Suppressor macrophage (primary cell): Measurements from ENCODE around the gene CBX2.

Experiments
- DNase-seq, 4 experiments: peaks; one replicate each; pipeline ENCODE4 v3.0.0-alpha.2; 2020 to 2022

CBX2 gene

DNA sequence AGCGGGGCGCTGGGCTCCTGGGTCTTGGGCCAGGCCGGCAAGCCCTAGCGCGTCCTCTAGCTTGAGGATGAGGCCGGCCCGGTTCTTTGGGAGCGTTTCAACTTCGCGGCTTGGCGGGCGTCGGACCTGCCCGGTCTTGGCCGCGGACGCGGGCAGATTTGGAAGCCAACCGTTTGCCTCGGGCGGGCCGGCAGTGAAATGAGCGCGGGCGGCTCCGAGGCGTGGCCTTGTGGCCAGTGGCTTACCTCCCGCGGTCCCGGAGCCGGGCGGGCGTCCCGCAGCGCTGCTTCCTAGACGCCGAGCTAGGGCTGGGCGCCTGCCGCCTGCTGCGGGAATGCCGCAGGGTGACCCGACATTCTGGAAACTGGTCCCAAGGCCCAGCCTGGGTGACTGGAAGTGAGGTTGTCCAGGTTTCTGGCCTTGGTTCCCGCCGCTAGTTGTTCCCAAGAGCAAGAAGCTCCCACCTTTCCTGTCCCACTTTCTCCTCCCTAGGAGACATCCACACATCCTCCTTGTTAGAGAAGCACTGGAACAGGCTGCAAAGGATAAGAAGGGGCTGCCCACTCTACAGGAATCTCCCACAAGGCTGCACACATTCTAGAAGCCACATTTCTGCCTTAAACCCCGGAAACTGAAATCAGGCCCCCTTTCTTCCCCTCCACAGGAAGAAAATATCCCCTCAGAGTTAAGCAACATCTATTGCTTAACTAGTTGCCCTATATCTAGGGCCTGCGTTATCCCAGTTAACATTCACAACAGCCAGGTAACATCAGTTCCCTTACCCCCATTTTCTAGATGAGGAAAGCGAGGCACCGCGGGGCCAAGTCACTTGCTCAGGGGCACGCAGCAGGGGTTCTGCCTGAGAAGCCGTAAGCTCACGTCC lies 23.4 kb downstream of the CBX2 start:
- DNase-seq: peak in 1 of 4 experiments; percentile 50

DNA sequence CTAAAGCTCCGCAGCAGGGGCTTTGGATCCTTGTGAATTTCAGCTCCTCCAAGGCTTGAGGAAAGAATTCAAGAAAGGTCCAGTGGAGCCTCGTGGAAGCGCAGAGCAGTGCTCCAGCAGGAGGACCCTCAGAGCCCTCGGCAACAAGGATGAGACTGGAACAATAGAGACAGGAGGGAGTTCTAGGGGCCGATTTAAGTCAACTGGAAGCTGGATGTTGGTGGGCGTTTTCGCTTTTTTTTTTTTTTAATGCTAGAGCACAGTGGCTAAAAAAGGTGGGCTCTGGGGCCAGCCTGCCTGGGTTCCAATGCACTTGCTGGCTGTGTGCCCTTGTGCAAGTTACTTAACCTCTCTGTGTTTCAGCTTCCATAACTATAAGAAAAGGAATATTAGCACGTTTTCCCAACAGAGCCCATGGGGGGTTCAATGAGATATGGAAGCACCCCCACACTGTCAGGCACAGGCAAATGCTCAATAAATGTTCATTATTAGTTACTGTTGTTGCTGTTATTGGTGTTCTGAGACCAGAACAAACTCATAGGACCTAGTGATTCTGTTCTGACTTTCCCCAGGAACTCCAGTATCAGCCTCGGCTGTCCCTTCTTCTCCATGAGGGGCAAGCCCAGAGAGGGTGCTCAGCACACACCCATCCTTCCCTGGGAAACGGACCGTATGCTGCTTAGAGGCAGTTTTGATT lies 24.2 kb downstream of the CBX2 start:
- DNase-seq: no peak

DNA sequence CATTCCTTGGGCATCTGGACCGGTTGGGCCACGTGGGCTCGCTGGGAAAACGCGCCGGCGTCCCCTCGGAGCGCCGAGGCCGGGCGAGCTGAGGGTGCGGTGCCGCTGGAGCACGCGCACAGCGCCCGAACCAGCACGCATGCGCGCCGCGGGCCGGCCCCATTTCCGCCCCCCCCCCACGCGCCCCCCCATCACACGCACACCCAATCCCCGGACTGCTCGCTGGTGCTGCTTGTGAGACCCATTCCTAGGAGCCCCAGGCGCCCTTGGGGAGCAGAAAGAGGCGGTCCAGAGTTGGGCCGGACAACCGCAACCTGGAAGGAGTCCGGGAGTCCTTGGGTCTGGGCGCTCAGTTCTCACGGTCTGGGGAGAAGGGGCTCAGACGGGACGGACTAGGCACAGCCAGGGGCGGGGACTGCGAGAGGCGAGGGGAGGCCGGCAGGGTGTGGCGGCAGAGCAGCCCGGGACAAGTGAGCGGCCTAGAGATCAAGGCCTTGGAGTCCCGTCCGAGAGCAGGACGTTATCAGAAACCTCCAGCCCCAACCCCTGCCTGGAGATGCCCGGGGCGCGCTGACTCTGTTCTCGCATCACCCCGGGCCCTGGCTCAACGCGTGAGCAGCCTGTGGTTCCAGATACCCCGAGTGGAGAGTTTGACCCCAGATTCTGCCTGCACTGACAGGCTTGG lies 24.9 kb downstream of the CBX2 start:
- DNase-seq: no peak

DNA sequence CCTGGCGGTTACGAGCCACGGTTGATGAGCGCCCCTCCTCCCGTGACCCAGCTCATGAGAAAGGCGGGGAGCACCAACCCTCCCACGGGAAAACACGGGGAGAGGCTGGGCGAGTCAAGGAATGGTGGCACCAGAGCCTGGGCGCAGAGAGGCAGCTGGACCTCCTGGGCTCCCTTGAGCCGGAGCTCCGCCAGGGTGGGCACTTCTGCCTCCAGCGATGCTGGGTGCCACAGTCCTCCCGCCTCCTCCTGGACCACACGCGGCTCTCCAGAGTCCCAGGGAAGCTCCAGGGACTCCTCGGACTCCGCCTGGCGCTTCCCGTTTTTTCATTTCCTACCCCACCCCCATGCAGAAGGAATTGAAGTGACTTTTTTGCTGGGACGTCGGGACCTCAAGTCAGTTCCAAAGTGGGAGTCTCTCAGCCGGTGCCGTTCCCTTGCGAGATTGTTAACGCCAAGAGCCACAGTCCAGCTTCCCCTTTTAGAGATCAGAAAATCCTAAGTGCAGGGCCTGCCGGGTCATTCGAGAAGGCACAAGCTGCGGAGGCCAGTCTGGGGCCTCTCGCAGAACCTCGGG lies 25.6 kb downstream of the CBX2 start:
- peak; percentile 38 to 69 (median 64) for DNase-seq

DNA sequence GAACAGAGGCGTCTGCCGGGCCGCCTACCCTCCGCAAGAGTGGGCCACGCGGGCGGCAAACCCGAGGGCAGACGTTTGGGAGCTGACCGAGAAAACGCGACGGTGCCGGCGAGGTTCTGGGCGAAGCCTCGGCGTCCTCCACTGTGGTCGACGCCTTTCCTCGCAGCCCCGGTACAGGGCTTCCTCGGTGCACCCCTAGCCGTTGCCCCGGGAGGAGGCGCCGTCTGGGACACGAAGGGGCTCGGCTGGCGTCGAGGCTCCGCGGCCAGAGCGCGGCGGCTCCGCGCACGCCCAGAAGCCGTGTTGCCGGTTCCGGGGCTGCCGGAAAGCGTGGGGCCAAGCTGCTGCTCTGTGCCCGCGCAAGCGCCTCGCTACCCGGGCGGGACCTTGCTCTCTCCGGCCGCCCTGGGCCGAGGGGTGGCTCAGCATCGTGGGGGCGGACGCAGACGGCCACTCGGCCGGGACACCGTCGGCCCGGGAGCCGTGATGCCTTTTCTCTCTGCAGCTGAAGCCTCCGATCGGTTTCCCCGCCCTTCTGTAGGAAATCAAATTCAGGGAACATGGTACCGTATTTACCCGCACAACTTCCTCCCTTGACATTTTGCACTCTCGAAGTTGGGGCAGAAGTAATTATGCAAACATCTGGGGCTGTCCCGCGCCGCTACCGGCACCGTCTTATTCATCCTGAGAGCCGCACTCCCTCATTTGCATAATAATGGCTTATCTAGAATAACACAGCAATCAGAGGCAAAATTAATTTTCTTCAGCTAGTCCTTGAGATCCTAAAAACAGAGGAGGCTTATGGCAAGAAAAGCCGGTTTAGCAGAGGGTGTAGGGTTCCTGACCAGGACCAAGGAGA lies 26.3 kb downstream of the CBX2 start:
- peak; percentile 65 to 80 (median 76) for DNase-seq

DNA sequence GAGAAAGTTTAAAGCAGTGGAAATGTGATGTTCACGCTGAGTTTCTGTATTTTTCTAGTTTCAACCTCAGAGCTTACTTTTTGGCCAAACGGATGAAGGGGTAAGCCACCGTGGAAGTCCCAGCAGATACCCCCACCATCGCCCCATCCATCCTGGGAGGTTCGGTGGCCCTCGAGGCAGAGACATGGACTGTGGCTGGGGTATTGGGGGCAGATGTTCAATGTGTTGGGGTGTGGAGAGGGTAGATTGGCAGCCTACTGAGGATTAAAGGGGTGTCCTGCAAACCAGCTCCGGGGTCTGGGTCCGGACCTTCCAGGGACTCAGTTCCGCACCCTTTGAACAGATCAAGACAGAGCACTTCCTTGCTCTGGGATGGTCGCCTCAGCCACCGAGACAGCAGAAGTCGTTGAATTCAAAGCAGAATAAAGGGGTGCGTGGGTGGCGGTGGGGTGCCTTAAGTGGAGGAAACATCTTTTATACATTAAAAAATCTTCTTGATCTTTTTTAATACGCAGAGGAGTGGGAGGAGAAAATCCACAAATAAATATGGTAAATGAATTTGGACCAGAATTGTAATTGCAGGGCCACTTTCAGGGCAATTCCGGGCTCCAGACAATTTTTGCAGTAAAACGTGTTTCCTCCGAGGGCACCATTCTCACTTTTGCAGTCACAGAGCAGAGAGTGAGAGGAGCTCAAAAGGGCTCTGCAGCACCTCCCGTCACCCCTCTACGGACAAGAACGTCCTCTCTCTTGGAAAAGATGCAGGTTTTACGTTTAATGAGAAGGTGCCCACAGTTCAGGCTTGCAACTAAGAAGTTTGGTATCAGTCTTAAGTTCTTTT lies 27.1 kb downstream of the CBX2 start:
- peak in 1 of 4 experiments; percentile 42 for DNase-seq

DNA sequence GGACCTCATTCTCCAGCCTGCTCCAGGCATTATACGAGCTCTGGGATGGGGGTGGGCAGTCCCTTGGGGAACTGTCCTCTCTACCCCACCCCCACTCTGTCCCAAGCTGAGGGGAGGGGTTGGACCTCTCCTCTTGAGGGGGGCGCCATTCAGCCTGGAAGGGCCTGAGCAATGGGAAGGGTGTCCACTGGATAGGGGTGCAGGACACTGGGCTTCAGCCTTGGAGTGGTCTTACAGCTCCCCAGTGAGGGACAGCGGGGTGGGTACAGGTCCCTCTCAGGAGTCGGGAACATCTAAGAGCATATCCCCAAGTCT lies 28.5 kb downstream of the CBX2 start:
- DNase-seq: no peak

DNA sequence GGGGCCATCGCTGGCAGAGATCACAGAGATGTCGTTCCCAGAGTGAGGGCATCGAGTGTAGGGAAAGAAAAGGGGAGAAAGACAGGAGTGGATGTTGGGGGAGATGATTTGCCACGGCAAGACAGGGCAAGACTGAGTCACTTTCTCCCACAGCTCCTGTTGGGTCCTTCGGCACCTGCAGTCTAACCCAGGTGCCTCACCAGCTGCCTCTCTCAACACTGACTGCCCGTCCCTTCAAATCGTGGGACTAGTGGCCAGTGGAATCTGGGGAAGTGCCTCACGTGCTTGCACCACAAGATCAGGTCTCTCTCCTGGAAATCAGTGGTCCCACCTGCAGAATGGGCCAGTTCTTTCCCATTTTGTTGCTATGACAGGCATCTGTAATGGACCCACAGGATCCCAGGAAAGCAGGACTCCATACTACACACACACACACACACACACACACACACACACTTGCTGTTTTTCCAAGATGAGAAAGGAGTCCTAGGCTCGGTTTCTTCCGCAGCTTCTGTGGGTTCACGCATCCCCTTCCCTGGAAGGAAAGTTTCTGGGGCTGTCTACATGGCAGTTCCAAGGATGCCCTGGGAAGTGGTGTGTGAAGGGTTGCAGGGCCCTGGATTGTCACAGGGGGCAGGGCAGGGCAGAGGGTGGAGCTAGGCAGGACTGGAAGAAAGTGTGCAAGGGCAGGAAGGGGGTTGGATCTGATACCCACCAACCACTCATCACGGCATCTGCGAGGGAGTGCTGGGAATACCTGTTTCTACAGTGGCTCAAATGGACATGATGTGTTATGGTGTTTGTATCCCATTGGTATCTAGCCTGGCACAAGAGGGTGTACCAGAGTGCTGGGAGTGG lies 29.1 kb downstream of the CBX2 start:
- DNase-seq: no peak

DNA sequence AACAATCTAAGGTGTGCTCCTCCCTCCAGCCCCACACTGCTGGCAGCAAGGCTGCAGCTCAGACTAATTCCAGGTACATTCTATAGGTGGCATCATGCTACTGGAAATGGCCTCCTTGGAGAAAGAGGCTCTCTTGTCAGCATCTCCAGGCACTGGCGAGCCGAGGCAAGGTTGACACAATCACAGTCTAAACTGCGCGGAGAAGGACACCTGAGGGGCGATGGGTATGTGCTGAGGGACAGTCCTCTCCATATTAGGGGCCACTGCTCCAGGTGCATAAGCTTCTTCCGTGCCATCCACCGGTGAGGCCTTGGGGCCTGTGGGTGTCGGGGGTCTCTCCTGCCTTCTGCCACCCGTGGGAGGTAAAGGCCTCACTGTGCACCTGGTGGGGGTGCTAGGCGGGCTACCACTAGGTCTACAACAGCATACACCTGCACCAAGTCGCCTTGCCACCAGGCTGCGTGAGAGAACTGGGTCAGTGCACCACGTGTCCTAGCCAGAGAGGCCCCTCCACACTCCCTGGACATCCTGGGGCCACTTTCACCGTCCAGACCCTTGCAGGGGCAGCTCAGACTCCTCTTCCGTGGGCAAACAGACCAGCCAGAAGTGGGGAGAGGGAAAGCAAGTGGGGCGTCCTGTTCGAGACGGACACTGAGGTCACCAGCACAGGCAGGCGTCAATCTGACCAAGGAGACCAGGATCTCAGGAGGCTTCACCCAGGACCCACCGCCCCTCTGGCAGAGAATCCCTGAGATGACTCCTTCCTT lies 31.0 kb downstream of the CBX2 start:
- no peak for DNase-seq

DNA sequence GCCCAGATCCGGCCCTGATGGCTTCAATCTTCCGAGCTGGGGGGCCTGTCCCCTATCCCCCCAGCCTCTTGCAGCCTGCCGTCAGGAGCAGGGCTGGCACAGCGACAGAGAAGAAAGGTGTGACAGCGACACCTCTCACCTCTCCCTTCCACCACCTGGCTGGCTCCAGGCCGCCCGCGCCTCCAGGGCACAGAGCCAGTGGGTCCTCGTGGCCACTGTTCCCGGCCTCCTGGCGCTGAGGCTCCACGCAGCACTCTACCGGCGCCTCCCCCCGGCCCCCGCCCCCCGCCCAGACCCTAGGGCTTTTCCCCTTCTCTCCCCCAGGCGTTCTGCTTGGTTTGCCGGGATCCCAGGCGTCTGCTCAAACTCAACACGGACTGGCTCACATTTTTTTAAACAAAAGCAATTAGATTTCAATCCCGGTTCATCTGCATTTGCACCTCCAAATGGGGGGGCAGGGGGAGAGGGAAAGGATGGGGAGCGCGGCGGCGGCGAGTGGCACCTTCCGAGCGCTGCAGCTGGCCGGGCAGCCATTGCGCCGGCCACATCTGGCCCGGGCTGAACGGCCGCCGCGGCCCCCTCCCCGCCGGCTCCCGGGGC lies 31.7 kb downstream of the CBX2 start:
- DNase-seq: no peak

DNA sequence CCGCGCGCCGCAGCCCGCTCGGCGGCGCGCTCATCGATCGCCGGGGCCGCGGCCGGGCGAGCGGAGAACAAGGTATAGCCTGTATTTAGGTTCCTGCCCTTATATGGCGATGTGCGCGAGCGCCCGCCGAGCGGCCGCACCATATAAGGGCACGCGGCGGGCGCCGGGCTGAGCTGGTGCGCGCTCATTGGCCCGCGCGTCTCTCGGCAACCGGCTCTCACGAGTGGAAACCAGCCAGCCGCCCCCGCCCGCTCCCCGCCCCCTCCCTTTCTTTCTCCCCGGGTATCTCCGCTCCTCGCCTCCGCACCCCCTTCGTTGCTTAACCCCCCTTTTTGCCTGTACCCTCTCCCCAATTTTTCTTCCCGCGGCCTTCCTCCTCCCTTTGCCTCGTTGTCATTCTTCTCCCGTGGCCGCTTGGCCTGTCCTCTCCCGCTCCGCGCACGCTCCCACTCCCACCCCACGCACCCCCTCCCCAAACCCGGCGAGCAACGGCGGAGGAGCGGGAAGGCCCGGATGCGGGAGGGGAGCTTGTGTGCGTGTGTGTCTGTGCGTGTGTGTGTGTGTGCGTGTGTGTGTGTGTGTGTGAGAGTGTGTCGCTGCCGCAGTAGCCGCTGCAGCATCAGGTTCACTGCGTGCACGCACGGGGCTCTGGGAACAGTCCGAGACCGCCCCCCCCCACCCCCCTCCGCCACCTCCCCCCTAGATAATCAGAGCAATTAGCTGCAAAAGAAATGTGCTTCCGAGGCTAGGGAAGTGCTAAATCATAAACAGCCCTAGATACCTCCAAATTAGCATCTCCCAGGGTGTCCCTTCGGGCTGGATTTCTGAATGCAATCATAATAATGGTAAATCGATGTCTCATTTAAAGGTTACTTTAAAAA lies 32.4 kb downstream of the CBX2 start:
- DNase-seq: peak; percentile 71 to 92 (median 80)

DNA sequence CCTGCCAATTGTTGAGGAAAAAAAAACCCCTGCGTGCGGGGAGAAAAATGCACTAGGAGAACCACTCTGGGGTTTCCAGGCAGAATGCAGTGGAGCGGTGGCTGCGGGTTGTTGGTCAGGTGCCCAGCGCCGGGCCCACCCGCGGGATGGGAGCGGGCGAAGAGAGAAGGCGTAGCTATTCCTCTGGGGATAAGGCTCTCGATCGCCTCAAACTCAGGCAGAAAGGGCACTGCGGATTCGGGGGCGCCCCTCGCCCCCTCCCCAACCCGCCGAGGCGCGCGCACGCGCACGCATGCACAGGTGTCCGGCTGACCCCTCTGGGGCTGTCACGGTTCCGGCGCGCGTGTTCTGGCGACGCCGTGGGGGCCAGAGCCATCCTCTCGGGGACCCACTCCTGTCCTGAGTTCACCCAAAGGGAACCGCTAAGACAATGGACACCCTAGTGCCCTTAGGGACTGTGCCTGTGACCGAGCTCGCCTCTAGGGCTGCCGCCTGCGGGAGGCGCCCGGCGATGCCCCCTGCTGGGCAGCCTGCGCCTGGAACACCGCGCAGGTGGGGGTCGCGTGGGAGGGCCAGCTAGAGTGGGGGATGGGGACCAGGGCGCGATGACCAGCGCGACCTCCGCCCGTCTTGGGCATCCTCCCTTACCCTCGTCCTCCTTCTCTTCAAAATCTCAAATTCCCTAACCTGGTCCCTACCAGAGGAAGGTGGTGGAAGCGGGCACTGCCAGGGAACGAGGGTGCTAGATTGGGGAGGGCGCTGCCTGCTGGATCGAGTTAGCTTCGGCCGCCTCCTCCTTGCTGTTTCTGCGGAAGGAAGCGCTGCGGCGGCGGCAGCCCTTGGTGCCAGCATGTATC lies 33.3 kb downstream of the CBX2 start:
- DNase-seq: peak; percentile 46 to 79 (median 70)

DNA sequence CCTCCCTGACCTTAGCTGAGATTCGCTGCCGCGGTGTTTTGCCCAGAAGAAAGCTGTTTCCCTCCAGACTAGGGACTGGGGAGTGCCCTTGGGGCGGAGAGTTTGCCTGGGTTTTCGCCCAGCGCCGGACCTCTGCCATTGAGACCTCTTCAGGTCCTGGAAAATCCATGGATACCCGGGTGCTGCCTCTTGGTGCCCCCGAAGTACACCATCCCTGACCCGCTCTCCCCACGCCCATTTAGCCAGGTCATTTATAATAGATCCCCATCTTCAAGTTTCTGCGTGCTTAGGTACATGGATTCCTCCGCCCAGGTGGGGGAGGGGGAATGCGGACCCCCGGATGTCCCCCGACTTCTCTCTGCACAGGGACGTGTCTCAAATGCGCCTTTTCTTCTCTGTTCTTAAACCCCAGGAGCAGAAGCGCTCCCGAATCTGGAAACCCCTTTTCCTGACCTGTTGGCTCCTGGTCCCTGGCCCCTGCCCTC lies 34.0 kb downstream of the CBX2 start:
- no peak for DNase-seq

DNA sequence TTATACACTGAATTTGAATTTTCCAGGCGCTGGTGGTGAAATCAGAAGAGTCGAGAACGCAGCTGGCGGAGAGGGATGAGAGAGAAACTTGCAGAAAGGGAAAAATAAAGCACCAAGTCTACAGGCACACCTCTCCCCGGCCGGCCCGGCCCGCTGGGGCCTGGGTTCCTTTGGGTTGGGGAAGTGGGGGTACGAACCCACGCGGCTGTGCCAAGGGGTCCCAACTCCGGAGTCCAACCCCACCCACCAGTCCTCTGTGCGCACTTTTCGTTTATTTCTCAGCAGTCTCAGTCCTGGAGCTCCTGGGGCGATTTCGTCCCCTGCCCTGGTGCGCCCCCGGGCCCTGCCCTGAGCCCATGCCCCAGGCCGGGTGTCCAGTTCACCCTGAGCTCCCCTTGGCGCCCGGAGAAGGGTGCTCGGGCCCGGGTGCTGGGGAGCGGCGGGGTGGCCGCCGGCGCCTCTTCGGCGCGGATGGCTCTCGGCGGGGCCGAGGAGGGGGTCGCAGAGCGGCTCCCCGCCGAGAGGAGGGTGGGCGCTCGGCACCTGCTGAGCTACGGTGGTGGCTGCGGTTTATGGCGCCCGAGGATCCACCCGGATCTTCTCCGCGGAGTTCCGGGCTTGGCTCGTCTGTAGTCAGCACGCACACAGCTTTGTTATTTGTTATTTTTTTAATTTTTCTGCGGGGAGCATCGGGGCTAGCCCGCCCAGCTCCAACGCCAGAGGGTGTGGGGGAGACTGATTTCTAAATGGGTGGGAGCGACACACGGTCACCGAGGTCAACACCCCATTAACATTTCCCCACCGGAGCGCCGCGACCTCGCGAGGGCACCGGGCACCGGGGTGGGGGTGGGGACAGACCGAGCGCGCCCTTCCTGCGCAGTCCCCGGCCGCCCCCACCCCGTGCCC lies 34.7 kb downstream of the CBX2 start:
- no peak for DNase-seq

DNA sequence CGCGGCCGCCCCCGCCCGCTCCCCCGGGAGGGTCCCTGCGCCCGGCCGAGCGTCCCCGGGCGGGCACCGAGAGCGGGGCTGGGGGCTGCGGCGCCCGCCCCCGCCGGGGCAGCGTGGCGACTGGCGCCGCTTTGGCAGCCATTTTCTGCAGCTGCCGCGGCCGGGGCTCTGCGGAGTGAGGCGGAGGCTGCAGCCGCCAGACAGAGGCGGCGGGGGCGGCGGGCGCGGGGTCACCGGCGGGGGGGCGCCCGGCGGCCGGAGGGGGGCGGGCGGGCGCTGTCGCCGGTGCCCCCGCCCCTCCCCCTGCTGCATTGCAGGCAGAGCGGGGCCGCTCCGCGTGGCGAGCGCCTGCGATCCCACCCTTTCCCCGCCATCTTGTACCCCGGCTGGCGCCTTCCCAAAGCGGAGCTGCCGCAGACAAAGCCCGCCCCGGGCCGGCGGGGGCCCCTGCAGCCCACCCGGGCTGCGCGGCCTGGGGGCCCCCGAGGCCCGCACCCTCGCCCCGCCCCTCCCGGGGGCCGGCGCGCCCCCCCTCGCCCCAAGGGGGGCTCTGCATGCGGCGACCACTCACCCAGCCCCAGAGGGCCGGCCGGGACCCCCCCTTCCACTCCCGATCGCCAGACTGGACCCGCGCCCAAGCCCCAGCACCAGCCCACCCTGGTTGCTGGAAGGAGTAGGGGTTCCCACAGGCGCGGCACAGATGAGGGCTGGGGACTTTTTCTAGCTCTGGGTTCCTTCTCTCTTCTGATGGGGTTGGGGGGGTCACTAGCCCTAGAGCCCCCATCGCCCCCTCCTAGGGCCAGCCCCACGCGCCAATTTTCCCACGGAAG lies 35.6 kb downstream of the CBX2 start:
- DNase-seq: no peak
